GM04503 (cell line): ENCODE results near the gene PLS3.
"Not testable (repeated sequence)": the region's sequence is repeated elsewhere in the genome, so short reads cannot be mapped to it uniquely, and the experiment has no call there.

ENCODE experiments used
- DNase-seq: peaks from one replicate; pipeline ENCODE4 v3.0.0-alpha.2; 2012; ENCODE audit warnings: low read depth

The PLS3 gene

GRCh38 chrX:115560978-115561604, at the start of gene PLS3:
Gene PLS3 (plus strand): TSS chrX:115561174. CDS start chrX:115610251, 49,077 bp downstream.
- no peak for DNase-seq

- DNase-seq, result no peak
Measured at GRCh38 chrX:115518113-115518512, 42.9 kb upstream of the PLS3 start.

- DNase-seq, result no peak
Measured at GRCh38 chrX:115521741-115522140, 39.2 kb upstream of the PLS3 start.

- no peak for DNase-seq
Measured at GRCh38 chrX:115522952-115523351, 38.0 kb upstream of the PLS3 start.

- DNase-seq, result no peak
Measured at GRCh38 chrX:115525486-115525885, 35.5 kb upstream of the PLS3 start.

- DNase-seq, result no peak
Measured at GRCh38 chrX:115531818-115532403, 29.1 kb upstream of the PLS3 start.

GRCh38 chrX:115533485-115533884, 27.5 kb upstream of the PLS3 start:
- peak; percentile 26 for DNase-seq

GRCh38 chrX:115534383-115534782, 26.6 kb upstream of the PLS3 start:
- no peak for DNase-seq

GRCh38 chrX:115535421-115535820, 25.6 kb upstream of the PLS3 start:
- no peak for DNase-seq

GRCh38 chrX:115535844-115536243, 25.1 kb upstream of the PLS3 start:
- no peak for DNase-seq

GRCh38 chrX:115539841-115540240, 21.1 kb upstream of the PLS3 start:
- DNase-seq, result no peak

- not testable (repeated sequence) for DNase-seq
Measured at GRCh38 chrX:115541045-115541444, 19.9 kb upstream of the PLS3 start.

GRCh38 chrX:115547448-115547847, 13.5 kb upstream of the PLS3 start:
- no peak for DNase-seq

- no peak for DNase-seq
Measured at GRCh38 chrX:115549008-115549407, 12.0 kb upstream of the PLS3 start.

GRCh38 chrX:115553171-115553570, 7.8 kb upstream of the PLS3 start:
- DNase-seq, result no peak

- no peak for DNase-seq
Measured at GRCh38 chrX:115559672-115560071, 1.3 kb upstream of the PLS3 start.

- DNase-seq, result no peak
Measured at GRCh38 chrX:115560211-115560977, 580 bp upstream of the PLS3 start.

- no peak for DNase-seq
Measured at GRCh38 chrX:115561605-115562479, 868 bp downstream of the PLS3 start.

- DNase-seq, result no peak
Measured at GRCh38 chrX:115562480-115562847, 1.5 kb downstream of the PLS3 start.

- DNase-seq, result no peak
Measured at GRCh38 chrX:115563633-115564162, 2.7 kb downstream of the PLS3 start.

- no peak for DNase-seq
Measured at GRCh38 chrX:115564243-115564642, 3.3 kb downstream of the PLS3 start.

GRCh38 chrX:115565888-115566287, 4.9 kb downstream of the PLS3 start:
- no peak for DNase-seq
